ENCODE measurements around the gene EXOC4. TPM values are rescaled to one million over a fixed set of nuclear protein-coding genes. Genes with fewer than 3 reads are reported as not detected.

Gene EXOC4
- total RNA-seq, 1 donor from 2014 or later = 84.0 TPM

DNA sequence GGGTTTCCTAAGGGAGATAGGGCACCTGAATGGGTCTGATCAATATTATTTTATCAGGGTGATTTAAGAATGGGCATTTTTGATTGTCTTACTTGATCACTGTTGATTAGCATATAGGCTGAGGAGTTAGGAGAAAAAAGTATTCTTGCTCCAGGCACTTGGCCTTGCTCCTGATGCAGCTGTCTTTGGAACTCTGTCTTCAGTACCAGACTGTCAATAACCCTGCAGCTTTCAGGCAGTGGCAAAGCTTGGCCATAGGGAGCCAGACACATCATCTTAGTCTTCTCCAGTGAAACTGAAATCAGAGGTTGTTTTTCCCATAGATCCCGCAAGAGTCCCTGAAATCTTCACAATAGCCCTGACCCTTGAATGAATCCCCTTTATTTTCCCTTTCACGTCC is 47.2 kb downstream of the EXOC4 start:
- no peaks in the 10 kb centered on the region for H3K27me3 ChIP-seq (ENCODE audit: control insufficient read depth, insufficient read depth, low read length)
- FAIRE-seq = no peak
- DNase-seq (ENCODE audit: low read depth) = no peak
- H3K4me3 ChIP-seq (ENCODE audit: low read depth, low read length) = no peak overlapping the region
- TF ChIP-seq, protein P1, sequence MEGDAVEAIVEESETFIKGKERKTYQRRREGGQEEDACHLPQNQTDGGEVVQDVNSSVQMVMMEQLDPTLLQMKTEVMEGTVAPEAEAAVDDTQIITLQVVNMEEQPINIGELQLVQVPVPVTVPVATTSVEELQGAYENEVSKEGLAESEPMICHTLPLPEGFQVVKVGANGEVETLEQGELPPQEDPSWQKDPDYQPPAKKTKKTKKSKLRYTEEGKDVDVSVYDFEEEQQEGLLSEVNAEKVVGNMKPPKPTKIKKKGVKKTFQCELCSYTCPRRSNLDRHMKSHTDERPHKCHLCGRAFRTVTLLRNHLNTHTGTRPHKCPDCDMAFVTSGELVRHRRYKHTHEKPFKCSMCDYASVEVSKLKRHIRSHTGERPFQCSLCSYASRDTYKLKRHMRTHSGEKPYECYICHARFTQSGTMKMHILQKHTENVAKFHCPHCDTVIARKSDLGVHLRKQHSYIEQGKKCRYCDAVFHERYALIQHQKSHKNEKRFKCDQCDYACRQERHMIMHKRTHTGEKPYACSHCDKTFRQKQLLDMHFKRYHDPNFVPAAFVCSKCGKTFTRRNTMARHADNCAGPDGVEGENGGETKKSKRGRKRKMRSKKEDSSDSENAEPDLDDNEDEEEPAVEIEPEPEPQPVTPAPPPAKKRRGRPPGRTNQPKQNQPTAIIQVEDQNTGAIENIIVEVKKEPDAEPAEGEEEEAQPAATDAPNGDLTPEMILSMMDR (IDR thresholded peaks at IDR 0.05; ENCODE audit: insufficient read depth, low read length, severe bottlenecking) = no peak
- H3K36me3 ChIP-seq (ENCODE audit: control insufficient read depth, insufficient read depth, low read length) = peaks cover 1% of the 10 kb centered on the region

DNA sequence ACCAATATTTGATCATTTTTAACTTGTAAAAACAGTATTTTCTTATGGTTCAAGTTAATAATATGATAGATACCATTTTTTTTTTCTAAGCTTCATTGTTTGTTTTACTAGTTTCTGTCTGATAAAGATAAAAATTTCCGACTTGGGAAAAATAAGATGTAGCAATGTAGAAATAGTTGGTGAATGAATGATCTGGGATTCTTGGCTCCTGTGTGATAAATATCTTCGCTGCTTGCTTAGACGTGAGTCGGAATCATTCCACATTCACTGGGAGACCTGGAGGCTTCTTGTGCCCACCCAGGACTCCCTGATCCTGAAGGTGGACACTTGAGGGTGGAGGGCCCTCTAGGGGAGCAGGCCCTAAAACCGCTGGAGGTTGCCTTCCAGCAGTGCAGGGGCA is 47.9 kb downstream of the EXOC4 start:
- Histone ChIP-seq H3K4me3 (ENCODE audit: low read depth, low read length) (no peak overlapping the region), H3K27me3 (ENCODE audit: control insufficient read depth, insufficient read depth, low read length) (no peaks in the 10 kb centered on the region), H3K36me3 (ENCODE audit: control insufficient read depth, insufficient read depth, low read length) (peaks cover 1% of the 10 kb centered on the region)
- FAIRE-seq = no peak
- no peak for DNase-seq (ENCODE audit: low read depth)
- TF ChIP-seq, protein P1 (IDR thresholded peaks at IDR 0.05; ENCODE audit: insufficient read depth, low read length, severe bottlenecking) = no peak

DNA sequence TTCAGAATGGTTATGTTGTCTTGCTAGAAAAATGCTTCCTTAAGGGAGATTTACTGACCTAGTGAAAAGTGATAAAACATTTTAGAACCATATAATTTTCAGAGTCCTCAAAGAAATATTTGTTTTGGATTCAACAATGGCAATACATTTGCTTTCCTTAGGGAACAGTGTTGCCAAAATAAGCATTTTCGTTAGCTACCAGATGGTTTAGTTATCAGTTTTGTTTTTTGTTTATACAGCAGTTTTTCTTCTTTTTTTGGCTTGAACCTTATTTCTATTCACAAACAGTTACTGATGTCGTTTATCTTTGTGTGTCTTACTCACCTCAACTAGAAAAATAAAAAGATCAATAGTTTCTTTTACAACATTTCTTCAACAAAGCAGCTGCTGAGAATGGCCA is 48.6 kb downstream of the EXOC4 start:
- Histone ChIP-seq H3K36me3 (ENCODE audit: control insufficient read depth, insufficient read depth, low read length) (peaks cover 1% of the 10 kb centered on the region), H3K27me3 (ENCODE audit: control insufficient read depth, insufficient read depth, low read length) (no peaks in the 10 kb centered on the region), H3K4me3 (ENCODE audit: low read depth, low read length) (no peak overlapping the region)
- no peak for DNase-seq (ENCODE audit: low read depth)
- no peak for FAIRE-seq
- TF ChIP-seq, protein P1 (IDR thresholded peaks at IDR 0.05; ENCODE audit: insufficient read depth, low read length, severe bottlenecking) = no peak

DNA sequence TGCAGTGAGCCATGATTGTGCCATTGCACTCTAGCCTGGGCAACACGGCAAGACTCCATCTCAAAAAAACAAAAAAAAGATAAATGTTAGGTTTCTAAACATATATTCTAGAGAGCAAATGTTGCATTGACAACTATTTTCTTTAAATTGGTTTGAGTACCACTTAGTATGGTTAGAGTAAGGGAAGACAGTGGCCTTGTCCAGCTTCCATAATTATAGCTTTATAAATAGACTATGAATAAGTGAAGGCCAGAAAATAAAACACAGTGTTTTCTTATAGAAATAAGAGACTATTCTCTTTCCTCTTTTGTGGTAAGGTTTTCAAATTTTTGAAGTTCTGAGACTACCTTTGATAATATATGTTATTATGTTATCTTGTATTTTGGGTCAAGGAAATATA is 50.5 kb downstream of the EXOC4 start:
- Histone ChIP-seq H3K4me3 (ENCODE audit: low read depth, low read length) (no peak overlapping the region), H3K27me3 (ENCODE audit: control insufficient read depth, insufficient read depth, low read length) (no peaks in the 10 kb centered on the region), H3K36me3 (ENCODE audit: control insufficient read depth, insufficient read depth, low read length) (peaks cover 3% of the 10 kb centered on the region)
- DNase-seq (ENCODE audit: low read depth) (no peak), FAIRE-seq (no peak)
- TF ChIP-seq, protein P1 (IDR thresholded peaks at IDR 0.05; ENCODE audit: insufficient read depth, low read length, severe bottlenecking) = no peak

DNA sequence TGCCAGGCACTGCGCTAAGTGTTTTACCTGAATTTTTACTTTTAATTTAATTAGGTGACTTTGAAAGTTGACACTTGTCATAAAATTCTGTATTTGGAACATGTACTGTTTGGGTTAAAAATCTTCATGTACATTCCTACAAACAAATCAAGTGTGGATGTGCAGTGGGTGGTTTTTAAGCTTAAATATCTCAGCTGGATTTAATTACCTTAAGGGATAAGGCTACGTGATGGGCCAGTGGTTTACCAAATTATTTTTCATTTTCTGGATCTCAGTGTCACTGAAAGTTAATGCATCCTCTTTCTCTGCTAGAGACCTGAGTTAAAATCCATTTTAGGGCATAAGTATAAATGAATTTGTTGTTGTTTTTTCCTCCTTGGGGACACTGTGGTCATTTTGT is 51.1 kb downstream of the EXOC4 start:
- FAIRE-seq = no peak
- H3K27me3 ChIP-seq (ENCODE audit: control insufficient read depth, insufficient read depth, low read length) = no peaks in the 10 kb centered on the region
- no peak overlapping the region for H3K4me3 ChIP-seq (ENCODE audit: low read depth, low read length)
- H3K36me3 ChIP-seq (ENCODE audit: control insufficient read depth, insufficient read depth, low read length) = peaks cover 3% of the 10 kb centered on the region
- TF ChIP-seq, protein P1 (IDR thresholded peaks at IDR 0.05; ENCODE audit: insufficient read depth, low read length, severe bottlenecking) = no peak
- DNase-seq (ENCODE audit: low read depth) = no peak

DNA sequence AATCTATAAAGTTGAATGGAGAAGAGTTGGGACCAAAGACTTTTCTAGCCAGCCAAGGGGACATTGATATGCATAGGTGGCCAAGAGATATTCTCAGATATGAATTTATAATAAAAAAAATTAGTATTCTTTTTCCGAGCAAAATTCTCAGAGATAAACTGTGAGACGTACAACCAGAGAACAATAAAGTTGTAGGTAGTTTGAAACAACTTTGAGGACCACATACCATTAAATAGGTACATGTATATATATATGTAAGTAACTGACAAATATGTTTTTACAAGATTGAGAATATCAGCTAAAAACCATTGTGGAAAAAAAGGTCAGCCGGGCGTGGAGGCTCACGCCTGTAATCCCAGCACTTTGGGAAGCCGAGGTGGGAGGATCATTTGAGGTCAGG is 56.5 kb downstream of the EXOC4 start:
- no peaks in the 10 kb centered on the region for H3K27me3 ChIP-seq (ENCODE audit: control insufficient read depth, insufficient read depth, low read length)
- H3K36me3 ChIP-seq (ENCODE audit: control insufficient read depth, insufficient read depth, low read length) = peaks cover 2% of the 10 kb centered on the region
- TF ChIP-seq, protein P1 (IDR thresholded peaks at IDR 0.05; ENCODE audit: insufficient read depth, low read length, severe bottlenecking) = no peak
- no peak overlapping the region for H3K4me3 ChIP-seq (ENCODE audit: low read depth, low read length)
- DNase-seq (ENCODE audit: low read depth) (no peak), FAIRE-seq (no peak)
